NCI-H1694 (cell line): ENCODE data around the gene HOXA7.

Experiments used
- DNase-seq: peaks from one replicate; lab custom pipeline; 2025; lab: John Stamatoyannopoulos, UW

The HOXA7 gene

DNA sequence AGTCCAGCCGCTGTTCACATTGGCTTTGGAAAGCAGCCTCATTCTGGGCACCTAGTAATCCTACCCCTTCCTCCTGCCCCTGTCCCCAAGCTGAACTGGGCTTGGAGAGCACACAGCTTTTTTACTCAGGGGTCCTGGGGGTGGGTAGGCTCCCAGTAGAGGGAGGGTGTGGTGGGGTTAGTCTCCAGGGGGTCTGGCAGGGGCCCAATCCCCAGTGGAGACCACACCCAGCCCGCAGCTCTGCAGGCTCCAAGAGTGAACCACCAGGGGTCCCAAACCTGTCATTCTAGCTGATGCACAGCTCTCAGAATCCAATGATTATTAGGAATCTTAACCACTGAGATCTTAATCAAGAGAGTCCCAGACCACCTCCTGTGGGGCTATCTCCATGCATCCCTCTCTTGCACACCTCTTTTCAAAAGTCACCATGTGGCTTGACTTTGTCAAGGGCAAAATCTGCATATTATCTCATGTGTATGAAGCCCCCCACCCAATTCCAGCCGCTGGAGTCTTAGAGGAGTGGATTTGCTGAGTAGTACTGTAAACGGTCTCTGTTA lies 25.9 kb upstream of the HOXA7 start:
- no peak for DNase-seq

DNA sequence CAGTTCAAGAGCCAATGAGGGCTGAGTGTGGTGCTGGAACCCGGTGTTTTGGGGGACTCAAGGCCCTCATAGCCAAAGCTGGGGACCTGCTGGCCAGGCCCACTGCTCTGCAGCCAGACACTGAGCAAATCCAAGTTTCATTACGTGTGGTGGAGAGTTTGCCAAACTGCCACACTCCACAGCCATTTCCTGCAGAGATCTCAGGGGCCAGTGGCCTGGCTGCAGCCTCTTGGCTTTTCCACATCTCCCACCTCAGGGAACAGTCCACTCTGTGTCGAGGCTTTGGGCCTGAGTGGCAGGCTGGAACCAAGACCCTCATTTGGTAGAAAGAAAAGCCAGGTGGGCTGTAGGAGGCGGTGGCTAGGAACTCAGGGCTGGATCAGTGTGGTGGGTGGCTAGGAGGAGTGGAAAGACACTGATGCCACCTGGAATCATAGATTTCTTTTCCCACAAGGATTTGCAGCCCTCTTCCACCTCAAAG lies 25.4 kb upstream of the HOXA7 start:
- no peak for DNase-seq

DNA sequence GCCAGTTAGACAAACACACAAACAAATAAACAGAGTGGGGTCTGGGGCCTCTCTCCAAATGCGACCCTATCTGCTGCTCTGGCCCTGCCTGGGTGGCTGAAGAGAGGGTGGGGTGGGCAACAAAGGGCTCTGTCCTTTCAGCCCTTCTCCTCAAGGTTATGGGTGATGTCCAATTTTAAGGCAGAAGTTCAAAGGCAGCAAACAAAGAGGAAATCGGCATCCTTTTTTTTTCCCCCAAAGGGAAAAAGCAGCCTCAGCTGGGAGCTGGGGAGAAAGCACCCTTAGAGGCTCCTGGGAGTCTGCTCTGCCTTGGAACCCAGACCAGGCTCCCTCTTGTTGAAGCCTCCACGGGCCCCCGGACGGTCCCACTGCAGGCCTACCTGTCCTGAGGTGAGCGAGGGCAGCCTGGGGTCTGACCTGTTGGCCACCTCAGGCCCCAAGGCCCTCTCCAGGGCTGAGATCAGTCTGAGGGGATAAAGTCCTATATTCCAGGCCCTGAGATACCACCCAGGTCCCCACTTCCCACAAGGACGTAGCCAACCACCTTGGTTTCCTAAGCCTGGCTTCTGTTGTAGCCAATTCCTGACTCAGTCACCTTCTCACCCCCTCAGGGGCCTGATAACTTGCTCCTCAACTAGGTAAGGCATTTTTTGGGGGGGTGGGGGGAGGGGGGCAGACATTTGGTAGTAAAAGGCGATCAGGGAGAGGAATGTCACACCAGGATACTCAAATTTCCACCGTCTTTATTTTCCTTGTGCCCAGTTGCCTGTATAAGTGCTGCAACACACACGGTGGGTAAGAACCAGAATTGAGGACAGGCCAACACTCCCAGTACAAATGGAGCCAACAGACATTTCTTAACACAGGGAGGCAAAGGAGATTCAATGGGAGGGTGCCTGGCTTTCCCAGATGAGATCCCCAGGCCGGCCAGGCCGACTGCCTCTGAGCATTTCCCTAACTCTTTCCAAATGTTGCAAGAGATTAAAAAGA lies 24.3 kb upstream of the HOXA7 start:
- DNase-seq = no peak

DNA sequence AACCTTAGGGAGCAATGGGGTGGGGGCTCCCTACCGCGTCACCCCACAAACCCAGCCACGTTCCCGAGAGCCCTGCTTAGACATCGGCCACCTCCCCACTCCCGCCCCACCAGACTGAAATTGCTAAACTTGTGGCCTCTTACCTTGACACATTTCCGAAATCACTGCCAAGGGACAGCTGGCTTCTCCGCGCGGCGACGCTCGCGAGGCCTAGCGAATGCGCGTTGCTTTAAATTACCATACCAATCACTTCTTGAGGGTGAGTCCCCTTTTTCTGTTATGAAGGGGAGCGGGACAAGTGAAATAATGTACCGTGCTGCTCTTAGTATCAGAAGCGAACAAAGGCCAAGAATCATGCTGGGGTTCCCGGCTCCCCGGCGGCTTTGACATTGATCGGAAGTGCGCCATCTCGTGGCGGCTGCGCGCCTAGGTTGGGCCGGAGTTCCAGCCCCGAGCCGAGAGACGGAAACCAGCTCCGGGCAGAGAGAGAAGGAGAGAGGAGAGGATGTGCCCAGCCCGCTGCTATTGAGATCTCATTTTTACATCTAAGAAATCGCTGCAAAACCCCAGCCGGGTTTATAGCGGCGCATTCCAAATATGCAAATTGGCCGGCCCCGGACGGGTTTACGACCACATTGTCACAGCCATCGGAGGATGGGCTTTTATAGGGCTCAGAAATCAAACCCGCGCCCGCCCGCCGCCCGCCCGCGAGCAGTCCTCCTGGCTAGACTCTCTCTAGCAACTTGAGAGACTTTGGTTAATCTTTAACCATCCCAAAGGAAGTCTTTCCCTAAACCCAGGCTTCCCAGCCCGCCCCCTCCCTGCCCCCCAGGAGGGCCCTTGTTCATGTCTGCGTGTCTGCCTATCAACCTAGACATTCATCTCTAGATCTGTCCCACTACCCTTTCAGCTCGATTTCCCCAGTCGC lies 23.3 kb upstream of the HOXA7 start:
- DNase-seq = no peak

DNA sequence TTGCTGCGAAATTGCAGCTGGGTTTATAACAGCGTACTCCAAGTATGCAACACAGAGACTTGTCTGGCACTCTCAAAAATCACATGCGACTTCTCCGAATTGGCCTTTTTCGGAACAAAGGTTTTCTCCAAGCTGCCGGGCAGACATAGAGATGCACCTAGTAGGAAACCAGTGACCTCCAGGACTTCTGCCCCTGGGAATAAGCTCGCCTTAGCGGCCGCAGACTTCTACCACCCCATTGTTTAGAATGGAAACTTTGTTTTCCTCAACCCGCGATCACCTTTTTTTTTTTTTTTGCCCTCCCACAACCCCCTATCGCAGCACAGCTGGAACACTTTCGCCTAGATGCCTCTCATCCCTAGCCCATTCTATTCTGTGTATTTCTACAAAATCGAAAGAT lies 22.6 kb upstream of the HOXA7 start:
- DNase-seq = no peak

DNA sequence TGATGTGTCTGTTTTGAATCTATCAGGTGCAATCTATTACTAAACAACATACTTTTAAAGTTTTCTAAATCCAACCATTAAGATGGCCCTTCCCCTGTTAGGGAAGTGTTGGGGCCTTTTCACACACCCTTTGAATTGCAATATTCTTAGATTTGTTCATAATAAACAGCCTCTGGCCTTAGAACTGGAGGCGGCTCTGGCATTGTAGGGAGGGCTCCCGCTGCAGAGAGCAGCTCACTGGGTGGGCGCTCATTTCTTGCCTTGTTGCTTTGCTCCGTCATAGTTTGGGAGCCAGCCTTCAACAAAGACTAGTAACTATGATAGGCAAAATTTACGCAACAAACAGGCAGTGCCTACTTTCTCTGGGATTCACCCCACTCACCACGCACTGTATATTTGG lies 21.9 kb upstream of the HOXA7 start:
- DNase-seq = no peak

DNA sequence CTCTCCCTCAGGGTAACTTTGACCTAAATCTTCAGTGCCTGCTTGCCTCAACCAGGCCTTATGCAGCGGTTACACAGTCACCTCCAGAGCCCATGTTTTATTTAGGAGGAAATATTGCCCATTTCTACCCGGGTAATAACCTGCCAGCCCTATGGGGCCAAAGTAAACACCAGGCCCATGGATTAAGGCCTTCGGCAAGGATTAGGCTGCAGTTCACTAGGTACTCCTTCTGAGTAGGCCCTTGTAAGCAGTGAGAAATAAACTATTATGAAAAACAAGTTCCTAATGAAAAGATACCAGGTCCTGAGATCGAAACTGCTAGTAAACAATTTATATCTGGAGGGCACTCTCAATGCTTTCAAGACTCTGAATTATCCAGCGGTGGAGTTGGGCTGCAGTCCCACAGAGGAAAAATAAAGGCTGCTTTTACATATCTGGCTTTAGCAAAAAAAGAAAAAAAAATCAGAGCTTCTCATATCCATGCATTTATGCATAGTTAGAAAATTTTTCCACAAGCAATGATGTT lies 21.4 kb upstream of the HOXA7 start:
- DNase-seq = no peak

DNA sequence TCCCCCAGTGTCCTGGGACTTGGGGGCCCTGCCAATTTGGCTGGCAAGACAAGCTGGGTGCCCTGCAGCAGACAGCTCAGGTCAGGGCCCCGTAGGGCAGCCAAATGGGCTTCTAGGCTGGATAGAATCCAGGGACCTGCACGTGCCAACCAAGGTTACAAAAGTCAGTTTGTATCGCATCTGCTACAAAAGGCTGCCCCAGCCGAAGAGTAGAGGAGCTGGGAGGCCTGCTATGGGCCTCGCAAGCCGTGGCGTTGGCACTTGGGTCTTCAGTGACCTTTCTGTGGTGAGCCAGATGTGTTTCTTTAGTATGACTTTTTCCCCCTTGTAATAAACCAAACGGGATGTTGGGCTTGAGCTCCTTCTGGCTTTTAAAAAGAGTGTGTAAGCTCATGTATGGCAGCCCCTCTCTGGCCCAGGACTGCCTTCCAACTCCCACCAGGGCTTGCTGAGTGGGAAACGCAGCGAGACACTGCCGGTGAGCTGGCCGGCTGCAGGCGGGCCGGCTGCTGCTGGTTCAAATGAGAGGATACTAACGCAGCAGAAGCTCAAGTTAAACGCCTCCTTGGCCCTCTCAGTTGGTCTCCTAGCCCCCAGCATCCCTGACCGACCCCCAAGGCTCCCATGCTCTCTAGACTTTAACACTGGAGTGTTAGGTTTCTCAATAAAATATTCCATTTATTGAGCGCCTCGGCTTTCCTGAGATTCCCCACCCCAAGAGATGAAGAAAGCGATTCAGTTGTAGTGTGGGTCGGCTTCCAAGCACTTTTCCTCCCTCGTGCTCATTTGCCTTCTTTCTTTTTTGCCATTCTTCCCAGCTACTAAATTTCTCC lies 20.7 kb upstream of the HOXA7 start:
- DNase-seq = no peak

DNA sequence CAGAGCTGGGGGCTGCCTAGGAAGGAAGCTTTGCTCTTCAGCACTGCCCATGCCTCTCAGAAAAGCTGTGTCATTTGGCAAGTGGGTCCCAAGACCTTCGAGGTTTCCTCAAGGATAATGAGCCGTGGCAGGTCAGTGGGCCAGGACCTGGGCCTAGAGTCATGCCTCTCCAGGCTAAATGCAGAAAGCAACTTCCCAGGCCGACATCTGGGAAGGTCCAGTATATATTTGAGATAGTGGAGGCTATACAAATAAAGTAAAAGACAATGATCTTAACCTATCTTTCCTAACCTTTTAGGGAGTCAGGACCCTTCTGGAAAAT lies 20.0 kb upstream of the HOXA7 start:
- no peak for DNase-seq

DNA sequence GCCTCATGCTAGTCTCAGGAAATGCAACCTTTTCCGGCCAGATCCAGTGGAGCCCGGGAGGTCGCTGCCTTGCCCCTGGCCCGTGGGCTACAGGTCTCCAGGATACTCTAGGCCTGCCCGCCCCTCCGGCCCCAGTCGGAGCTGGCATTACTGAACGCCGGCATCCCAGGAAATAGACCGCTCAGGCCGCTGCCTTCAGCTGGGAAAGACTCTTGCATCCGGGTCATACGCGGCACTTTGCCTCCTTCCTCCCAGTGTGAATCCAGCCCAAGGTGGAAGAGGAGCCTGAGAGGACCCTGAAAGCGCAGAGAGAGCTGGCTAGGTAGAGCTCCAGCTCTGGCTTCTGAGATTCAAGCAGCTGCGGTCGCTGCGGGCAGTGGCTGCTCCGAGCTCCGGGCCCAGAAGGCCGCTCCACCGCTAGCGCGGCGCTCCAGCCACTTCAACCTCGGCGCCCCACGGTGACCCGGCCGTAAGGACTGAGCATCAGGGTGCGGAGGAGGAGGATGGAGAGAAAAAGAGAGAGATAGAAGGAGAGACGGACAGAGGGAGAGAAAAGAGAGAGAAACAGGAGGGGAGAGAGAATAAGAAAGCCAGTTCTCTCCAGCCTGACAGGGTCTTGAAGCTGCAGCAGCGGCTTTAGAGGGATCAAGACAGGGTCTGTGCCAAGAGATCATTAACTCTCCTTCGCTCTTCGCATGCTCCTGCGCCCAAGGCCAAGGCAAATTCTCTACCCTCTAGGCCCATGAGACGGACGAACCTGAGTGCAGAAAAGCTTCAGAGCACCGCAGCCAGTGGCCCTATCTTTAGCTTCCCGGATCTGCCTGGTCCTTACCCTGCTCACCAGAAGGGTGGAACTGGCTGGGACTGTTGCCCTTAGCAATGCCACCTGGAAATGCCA lies 19.4 kb upstream of the HOXA7 start:
- DNase-seq = no peak

DNA sequence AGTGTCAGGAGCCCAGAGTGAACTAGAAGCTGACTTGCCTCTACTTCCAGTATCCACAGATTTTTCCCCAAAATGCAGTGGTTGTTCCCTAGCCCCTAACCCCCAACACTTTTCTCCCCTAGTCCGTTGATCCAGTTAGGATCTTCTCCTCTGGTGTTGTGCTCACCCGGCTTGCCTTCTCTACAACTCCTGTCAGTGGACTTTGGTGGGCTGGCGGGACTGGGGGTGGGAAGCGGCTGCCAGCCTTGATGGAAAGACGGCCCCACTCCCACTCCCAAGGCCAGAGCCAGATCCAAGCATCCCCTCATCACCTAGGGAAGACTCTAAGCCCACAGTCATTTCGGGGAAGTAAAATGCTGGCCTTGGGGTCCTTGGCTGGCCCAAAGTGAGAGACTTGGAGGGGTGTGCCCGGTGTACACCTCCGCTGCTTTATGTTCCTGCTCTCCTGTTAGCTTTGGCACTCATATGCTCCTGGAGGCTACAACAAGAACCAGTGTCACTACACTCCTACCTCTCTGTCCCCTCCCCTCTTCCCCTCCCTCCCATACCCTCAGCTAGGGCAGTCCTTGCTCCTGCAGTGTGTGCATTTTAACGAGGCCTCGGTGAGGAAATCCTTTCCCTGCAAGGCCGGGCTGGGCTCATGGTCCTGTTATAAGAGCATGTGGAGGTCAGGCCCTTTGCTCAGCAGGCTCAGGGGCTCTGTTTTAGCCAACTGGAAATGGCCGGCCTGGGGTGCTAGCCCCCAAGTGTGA lies 18.6 kb upstream of the HOXA7 start:
- DNase-seq = no peak

DNA sequence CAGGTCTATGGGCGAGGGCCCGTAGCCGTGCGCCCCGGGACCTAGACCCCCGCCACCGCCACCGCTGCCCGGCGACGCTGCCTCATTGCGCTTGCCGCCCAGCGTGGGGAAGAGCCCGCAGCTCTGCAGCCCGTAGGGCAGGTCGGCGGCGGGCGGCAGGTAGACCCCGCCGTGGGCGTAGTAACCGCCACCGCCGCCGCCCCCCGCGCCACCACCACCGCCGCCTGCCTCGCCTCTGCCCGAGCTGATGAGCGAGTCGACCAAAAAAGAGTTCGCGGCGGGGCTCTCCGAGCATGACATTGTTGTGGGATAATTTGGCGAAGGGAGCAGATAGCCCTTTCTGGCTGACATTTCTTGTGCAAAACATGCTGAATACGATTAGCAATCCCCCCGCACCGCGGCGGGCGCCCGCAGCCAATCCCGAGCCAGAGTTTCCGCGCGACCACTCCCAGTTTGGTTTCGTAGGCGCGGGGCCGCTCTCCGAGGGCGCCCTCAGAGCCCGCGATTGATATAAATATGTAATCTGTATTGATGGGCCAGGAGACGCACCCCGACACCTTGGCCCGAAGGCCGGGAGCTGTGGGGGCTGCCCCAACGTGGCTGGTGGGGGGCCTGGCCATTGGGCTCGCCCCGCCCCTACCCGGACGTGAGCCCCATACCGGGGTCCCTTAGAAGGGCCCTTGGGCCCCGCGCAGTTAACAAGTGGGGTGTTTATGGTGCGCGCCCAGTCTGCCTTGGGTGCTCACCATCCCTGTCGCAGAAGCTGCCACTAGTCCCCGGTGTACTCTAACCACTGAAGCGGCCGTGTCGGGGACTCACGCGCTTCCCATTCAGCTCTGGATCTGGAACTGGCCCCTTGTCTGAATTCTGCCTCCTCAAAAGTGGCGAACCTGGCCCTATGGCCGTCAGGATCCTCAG lies 17.7 kb upstream of the HOXA7 start, which contains the start of gene HOXA10:
HOXA10 (minus strand) TSS at position 365 of the 918 bp plus-strand sequence; CDS start at position 351, 14 bp downstream.
- DNase-seq = no peak

DNA sequence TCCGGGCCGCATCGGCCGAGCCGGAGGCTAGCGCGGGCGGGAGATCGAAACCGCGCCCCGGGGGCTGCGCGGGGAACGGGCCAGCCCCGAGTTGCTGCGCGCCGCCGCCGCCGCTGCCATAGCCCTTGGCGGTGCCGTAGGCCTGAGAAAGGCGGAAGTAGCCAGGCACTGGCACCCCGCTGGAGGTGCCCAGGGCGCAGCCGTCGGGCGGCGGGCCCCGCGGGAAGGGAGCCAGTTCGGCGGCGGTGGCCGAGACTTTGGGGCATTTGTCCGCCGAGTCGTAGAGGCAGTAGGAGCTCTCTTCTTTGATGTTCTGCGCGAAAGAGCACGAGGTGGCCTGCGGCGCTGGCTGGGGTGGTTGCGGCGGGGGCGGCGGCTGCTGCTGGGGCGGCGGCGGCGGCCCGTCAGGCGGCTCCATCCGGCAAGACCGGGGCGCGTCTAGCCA lies 17.1 kb upstream of the HOXA7 start:
- no peak for DNase-seq

DNA sequence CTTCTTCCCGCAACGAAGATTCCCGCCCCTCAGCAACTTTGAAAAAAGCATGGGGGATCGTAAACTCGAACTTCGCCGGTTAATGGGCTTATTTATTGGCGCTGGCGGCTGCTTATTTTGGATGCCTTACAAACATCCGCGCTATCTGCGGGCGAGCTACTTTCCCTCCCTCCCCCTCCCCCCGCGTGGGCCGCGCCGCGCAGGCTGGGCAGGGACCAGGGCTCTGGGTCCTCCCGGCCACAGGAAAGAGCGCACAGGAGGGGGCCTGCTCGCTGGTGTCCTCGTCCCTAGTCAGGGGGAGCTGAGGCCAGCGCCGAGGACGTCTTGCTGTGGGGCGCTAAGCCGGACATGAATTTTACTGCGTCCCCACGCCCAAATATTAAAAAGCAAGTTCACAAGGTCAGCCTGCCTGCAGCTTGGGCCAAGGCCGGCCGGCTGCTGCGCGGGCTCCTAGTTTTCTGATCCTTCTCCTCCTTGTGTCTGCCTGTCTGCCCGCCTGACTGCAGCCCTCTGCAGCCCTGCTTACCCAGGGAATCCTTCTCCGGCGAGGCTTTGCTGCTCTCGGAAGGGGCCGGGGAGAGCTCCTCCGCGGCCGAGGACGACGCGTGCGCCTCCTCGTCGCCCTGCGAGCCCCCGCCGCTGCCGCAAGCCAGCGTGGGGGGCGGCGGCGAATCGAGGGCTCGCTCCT lies 16.5 kb upstream of the HOXA7 start:
- no peak for DNase-seq

DNA sequence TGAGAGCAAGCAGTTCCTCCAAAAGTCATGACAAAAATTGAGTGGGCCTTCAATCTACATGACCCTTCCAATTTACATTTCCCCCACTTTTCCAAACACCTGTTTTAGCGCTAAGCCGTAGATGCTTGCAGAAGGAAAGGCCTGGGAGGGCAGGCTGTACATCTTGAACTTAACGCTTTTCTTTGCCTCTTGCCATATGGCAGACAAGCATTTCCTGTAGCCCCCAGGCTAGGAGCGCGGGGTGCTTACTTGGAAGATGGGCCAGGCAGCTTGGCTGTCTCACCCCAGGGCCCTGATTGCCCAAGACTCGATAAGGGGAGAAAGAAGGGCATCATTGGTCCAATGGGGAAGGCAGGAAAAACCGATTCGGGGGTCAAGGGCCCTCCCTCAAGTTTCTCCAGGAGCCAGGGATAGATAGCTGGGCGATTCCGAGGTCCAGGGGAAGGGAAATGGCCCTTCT lies 15.9 kb upstream of the HOXA7 start:
- DNase-seq = no peak

DNA sequence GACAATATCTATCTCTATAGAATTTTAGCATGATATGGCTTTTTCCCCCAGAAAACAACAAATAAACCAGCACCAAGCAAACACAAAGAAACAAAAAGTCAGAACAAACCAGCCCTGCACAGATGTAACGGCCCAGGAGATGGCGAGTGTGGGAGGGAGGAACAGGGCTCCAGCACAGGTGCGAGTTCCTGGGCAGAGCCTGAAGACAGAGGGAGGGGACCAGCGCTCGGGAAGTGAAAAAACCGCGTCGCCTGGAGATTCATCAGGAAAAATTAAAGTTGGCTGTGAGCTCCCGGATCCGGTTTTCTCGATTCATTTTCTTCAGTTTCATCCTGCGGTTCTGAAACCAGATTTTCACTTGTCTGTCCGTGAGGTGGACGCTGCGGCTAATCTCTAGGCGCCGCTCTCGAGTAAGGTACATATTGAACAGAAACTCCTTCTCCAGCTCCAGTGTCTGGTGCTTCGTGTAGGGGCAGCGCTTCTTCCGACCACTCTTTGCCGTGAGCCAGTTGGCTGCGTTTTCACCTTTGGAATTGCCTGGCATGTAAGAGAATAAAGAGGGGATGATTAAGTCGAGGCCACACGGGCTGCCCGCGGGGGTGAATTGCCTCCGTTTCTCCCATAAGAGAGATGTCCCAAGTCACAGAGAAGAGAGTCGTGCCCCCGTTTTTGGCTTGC lies 15.3 kb upstream of the HOXA7 start:
- DNase-seq = no peak

DNA sequence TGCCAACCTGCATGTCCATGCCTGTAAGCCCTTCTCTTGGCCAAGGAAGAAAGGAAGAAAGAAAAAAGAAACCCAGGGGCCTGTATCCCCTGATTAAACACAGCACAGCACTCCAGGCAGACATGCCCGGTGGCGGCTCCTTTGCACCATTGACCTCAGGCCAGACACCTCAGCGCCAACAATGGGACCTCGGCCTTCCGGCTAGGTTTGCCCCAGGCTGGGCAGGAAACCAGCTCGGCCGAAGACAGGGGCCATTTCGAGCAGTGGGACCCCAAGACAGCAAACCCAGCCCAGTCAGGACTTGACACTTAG lies 14.8 kb upstream of the HOXA7 start:
- DNase-seq = no peak
